ENCODE results near the gene DLL1. TPM values are rescaled to one million over a fixed set of nuclear protein-coding genes. Genes with fewer than 3 reads are reported as not detected.

DLL1 gene
- total and polyA plus RNA-seq, 12 donors = 2.6 to 27.2 (median 8.7) TPM

DNA sequence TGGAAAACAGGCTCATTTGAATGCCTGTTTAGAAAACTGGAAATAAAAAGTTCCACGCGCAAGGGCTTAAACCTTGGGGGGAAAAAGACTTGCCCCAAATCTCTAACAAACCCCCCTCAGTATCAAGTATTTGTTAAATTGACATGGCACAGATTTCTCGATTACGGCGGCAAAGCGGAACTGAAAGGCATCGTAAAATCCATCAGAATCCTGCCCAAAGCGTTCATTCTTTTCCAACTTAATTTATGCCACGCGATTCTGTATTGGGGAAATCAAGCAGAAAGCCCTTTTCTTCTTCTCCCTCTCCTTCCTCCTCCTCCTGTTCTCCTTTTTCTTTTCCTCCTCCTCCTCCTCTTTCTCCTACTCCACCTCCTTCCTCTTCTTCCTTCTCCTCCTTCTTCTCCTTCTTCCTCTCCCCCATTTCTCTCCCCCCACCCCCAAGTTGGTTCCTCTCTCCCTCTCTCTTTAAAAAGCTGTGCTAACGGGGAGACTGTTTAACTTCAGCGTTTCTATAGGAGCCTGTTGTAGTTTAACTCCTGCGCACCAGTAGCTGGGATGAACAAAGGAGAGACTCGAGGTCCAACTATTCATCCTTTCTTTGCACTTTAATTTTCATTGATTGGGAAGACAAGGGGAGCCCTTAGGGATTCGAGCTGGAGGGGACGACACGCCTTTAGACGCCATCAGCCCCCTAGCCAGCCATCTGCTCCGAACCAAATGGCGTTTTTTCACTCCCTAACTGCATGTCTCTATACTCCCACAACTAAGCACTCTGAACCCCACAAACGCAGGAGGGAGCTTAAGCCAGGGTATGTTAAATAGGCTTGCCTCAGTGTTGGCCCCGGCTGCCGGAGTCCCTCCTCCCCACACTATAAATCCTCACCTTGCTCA, 2.7 kb upstream of the DLL1 start:
- ATAC-seq (no peak), DNase-seq (no peak)
- H3K36me3 ChIP-seq = no peaks in the 10 kb centered on the region
- peaks cover 11 to 100% (median 39%) of the 10 kb centered on the region in 7 donors for H3K27me3 ChIP-seq
- WGBS, 2 donors = 20 to 41% methylated on average over 23 of the region's 23 CpGs
- peak overlapping the region in 3 of 10 donors; percentile 2 to 11 (median 3) for H3K4me3 ChIP-seq
- no peak for TF ChIP-seq CTCF (IDR thresholded peaks at IDR 0.05)
- no peak overlapping the region for H3K27ac ChIP-seq
- H3K9me3 ChIP-seq = no peaks in the 10 kb centered on the region
- intact Hi-C loops (cut with DNase I) = loop anchor here (2.0 to 10.0 kb wide), 17 partner anchors 116 to 499 kb away; no protein-coding TSS in a partner anchor
- H3K4me1 ChIP-seq = peaks cover 31 to 64% (median 51%) of the 10 kb centered on the region in 9 donors

- Histone ChIP-seq H3K4me3 (peak overlapping the region in 8 of 10 donors; percentile 69 to 90 (median 81)), H3K9me3 (no peaks in the 10 kb centered on the region), H3K27me3 (peaks cover 11 to 100% (median 39%) of the 10 kb centered on the region in 7 donors), H3K36me3 (peaks cover 0 to 6% (median 0%) of the 10 kb centered on the region in 9 donors), H3K4me1 (peaks cover 31 to 74% (median 61%) of the 10 kb centered on the region in 9 donors), H3K27ac (peak overlapping the region in 2 of 10 donors; percentile 88)
- peak in 6 of 9 donors; percentile 26 to 58 (median 39) for TF ChIP-seq CTCF (IDR thresholded peaks at IDR 0.05)
- no peak for DNase-seq
- ATAC-seq = peak in 3 of 8 donors; percentile 26 to 44 (median 41)
- intact Hi-C loops (cut with DNase I) = loop anchor here (2.0 to 10.0 kb wide), 17 partner anchors 115 to 498 kb away; no protein-coding TSS in a partner anchor
- WGBS, 2 donors = 13 to 18% methylated on average over 13 of the region's 13 CpGs
These were observed 1.7 kb upstream of the DLL1 start for GRCh38 chr6:170292407-170293158.

DNA sequence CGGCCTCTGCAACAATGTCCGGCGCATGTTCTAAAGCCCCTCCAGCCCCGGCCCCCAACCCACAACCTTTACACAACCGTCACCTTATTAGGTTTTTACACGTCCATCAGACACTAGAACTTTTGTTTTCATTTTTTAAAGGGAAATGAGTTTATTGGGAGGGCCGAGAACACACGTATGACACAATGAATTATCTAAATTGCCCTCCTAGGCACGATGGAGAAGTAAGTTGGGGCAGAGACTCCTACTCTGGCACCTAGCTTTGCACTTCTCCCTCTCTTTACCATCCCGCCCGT, 1.2 kb upstream of the DLL1 start:
- TF ChIP-seq CTCF (IDR thresholded peaks at IDR 0.05) = peak in 2 of 9 donors; percentile 44 to 55
- ATAC-seq (no peak), DNase-seq (no peak)
- peaks cover 31 to 76% (median 66%) of the 10 kb centered on the region in 9 donors for H3K4me1 ChIP-seq
- H3K27me3 ChIP-seq = peaks cover 11 to 100% (median 35%) of the 10 kb centered on the region in 7 donors
- peak overlapping the region in 9 of 10 donors; percentile 69 to 90 (median 80) for H3K4me3 ChIP-seq
- WGBS, 2 donors = 9 to 10% methylated on average over 11 of the region's 11 CpGs
- H3K36me3 ChIP-seq = peaks cover 0 to 8% (median 0%) of the 10 kb centered on the region in 9 donors
- no peaks in the 10 kb centered on the region for H3K9me3 ChIP-seq
- intact Hi-C loops (cut with DNase I) = loop anchor here (2.0 to 10.0 kb wide), 17 partner anchors 115 to 497 kb away; no protein-coding TSS in a partner anchor
- peak overlapping the region in 8 of 10 donors; percentile 47 to 91 (median 86) for H3K27ac ChIP-seq

Measured in heart right ventricle (tissue), 16 donors.